Measurements from ENCODE around the gene TMC1.
"Not testable (repeated sequence)": the region's sequence is repeated elsewhere in the genome, so short reads cannot be mapped to it uniquely, and the experiment has no call there.

TMC1 gene

DNA sequence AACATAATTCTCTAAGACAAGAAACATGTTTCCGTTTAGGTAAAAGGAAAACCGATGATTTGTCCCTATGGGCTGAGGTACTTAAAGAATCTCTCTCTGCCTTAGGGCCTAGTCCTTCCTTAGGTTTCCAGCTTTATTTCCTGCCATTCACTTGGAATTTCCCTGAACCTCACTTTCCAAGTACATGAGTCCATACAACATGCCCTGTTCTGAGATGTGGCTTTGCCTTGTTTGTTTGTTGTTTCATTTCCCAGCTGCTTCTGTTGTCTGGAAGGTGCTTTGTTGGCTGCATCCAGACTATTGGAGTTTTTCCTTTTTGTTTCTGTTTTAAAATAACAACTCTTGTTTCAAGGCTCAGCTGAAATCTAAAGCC, 336.2 kb downstream of the TMC1 start:
- no peaks in the 10 kb centered on the region for H3K27me3 ChIP-seq (ENCODE audit: insufficient read depth, low read length)
- no peaks in the 10 kb centered on the region for H3F3A ChIP-seq (ENCODE audit: insufficient read depth, low read length)
- H3K4me2 ChIP-seq (ENCODE audit: low read length), result no peak overlapping the region
- H3K79me2 ChIP-seq (ENCODE audit: insufficient read depth, low read length), result no peaks in the 10 kb centered on the region
- no peak overlapping the region for H3K4me3 ChIP-seq (ENCODE audit: low read depth, low read length, poor library complexity, severe bottlenecking)
- no peaks in the 10 kb centered on the region for H4K20me1 ChIP-seq (ENCODE audit: insufficient read depth, low read length)
- TF ChIP-seq, protein P1, sequence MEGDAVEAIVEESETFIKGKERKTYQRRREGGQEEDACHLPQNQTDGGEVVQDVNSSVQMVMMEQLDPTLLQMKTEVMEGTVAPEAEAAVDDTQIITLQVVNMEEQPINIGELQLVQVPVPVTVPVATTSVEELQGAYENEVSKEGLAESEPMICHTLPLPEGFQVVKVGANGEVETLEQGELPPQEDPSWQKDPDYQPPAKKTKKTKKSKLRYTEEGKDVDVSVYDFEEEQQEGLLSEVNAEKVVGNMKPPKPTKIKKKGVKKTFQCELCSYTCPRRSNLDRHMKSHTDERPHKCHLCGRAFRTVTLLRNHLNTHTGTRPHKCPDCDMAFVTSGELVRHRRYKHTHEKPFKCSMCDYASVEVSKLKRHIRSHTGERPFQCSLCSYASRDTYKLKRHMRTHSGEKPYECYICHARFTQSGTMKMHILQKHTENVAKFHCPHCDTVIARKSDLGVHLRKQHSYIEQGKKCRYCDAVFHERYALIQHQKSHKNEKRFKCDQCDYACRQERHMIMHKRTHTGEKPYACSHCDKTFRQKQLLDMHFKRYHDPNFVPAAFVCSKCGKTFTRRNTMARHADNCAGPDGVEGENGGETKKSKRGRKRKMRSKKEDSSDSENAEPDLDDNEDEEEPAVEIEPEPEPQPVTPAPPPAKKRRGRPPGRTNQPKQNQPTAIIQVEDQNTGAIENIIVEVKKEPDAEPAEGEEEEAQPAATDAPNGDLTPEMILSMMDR (IDR thresholded peaks at IDR 0.05; ENCODE audit: low read length), result no peak
- TF ChIP-seq EZH2 (IDR thresholded peaks at IDR 0.05; ENCODE audit: borderline replicate concordance, low read length), result no peak
- no peak overlapping the region for H3K9ac ChIP-seq (ENCODE audit: low read length)
- H3K9me3 ChIP-seq (ENCODE audit: low read length), result no peaks in the 10 kb centered on the region
- H3K27ac ChIP-seq (ENCODE audit: low read depth, low read length, poor library complexity, severe bottlenecking), result no peak overlapping the region
- no peaks in the 10 kb centered on the region for H3K9me2 ChIP-seq (ENCODE audit: low read depth, low read length)
- no peaks in the 10 kb centered on the region for H3K4me1 ChIP-seq (ENCODE audit: insufficient read depth, low read length, severe bottlenecking)
- H2AFZ ChIP-seq (ENCODE audit: low read length), result no peak overlapping the region
- no peaks in the 10 kb centered on the region for H3K36me3 ChIP-seq (ENCODE audit: insufficient read depth, low read length)

DNA sequence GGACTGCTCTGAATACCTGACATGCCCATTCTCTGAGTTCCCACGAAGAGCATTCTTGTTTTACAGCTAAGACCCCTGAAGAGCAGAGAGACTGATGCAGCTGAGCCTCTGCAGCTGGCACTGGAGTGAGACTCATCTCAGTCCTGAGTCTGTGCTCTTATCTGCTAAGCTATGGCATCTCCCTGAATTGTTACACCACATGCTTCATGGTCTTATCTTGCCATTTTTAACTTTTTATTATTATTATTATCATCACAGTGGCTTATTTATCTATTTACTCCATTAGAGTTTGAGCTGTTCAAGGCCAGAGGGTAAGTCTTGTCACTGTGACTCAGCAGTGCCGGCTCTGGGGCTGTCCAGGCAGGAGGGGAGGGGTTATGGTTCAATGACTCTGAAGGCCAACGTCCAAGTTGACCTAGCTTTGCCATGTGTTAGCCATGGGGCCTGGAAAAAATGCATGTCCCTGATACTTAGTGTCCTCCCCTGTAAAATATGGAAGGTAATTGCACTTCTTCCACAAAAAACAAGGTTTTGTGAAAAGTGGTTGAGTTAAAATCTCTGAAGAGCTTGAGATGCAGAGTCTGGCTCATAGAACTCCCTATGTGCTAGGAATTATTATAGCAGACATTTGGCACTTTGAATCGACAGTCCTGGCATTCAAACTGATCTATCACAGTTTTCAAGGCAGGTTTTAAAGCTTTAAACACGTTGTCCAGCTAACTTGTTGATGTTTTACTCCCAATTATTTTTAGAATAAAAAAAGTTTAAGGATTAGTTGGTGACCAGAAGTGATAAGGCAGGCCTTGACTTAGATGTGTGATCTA, 336.9 kb downstream of the TMC1 start:
- no peaks in the 10 kb centered on the region for H3K9me3 ChIP-seq (ENCODE audit: low read length)
- TF ChIP-seq, protein P1 (IDR thresholded peaks at IDR 0.05; ENCODE audit: low read length), result no peak
- no peak for TF ChIP-seq EZH2 (IDR thresholded peaks at IDR 0.05; ENCODE audit: borderline replicate concordance, low read length)

DNA sequence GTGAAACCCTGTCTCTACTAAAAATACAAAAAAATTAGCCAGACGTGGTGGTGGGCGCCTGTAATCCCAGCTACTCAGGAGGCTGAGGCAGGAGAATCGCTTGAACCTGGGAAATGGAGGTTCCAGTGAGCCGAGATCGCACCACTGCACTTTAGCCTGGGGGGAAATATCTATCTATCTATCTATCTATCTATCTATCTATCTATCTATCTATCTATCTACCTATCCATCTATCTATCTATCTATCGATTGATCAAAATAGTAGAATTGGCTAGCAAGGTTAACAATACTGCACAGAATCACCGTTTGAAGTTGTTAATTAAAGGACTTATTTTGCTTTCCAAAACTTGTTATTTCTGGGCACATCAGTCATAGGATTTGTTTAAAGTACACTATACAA, 341.4 kb downstream of the TMC1 start:
- not testable (repeated sequence) for H2AFZ ChIP-seq (ENCODE audit: low read length); H3K36me3 ChIP-seq (ENCODE audit: insufficient read depth, low read length); H3K9me2 ChIP-seq (ENCODE audit: low read depth, low read length); H3K79me2 ChIP-seq (ENCODE audit: insufficient read depth, low read length); H4K20me1 ChIP-seq (ENCODE audit: insufficient read depth, low read length); H3K9ac ChIP-seq (ENCODE audit: low read length); H3K4me1 ChIP-seq (ENCODE audit: insufficient read depth, low read length, severe bottlenecking); H3K27me3 ChIP-seq (ENCODE audit: insufficient read depth, low read length); H3F3A ChIP-seq (ENCODE audit: insufficient read depth, low read length); H3K9me3 ChIP-seq (ENCODE audit: low read length); H3K27ac ChIP-seq (ENCODE audit: low read depth, low read length, poor library complexity, severe bottlenecking); H3K4me2 ChIP-seq (ENCODE audit: low read length); H3K4me3 ChIP-seq (ENCODE audit: low read depth, low read length, poor library complexity, severe bottlenecking)

More for the DNA sequence above, 336.9 kb downstream of the TMC1 start:
- no peaks in the 10 kb centered on the region for H4K20me1 ChIP-seq (ENCODE audit: insufficient read depth, low read length)
- H2AFZ ChIP-seq (ENCODE audit: low read length), result no peak overlapping the region
- no peak overlapping the region for H3K4me3 ChIP-seq (ENCODE audit: low read depth, low read length, poor library complexity, severe bottlenecking)
- H3K79me2 ChIP-seq (ENCODE audit: insufficient read depth, low read length), result no peaks in the 10 kb centered on the region
- no peaks in the 10 kb centered on the region for H3K4me1 ChIP-seq (ENCODE audit: insufficient read depth, low read length, severe bottlenecking)
- H3K36me3 ChIP-seq (ENCODE audit: insufficient read depth, low read length), result no peaks in the 10 kb centered on the region
- no peak overlapping the region for H3K9ac ChIP-seq (ENCODE audit: low read length)
- no peaks in the 10 kb centered on the region for H3K9me2 ChIP-seq (ENCODE audit: low read depth, low read length)
- H3K4me2 ChIP-seq (ENCODE audit: low read length), result no peak overlapping the region
- no peak overlapping the region for H3K27ac ChIP-seq (ENCODE audit: low read depth, low read length, poor library complexity, severe bottlenecking)
- no peaks in the 10 kb centered on the region for H3F3A ChIP-seq (ENCODE audit: insufficient read depth, low read length)
- no peaks in the 10 kb centered on the region for H3K27me3 ChIP-seq (ENCODE audit: insufficient read depth, low read length)

Measured in OCI-LY1 (cell line).